Measurements from ENCODE around the gene TASP1. TPM values are rescaled to one million over a fixed set of nuclear protein-coding genes. Genes with fewer than 3 reads are reported as not detected.

TASP1 gene
- total RNA-seq, 3 donors from 2014 or later (not counting 1 experiment from before 2014, with no cell fraction given), result 15.5 to 22.3 (median 16.3) TPM

- H3K4me3 ChIP-seq (ENCODE audit: low read length), result no peak overlapping the region
- no peak overlapping the region for H3K27ac Mint-ChIP-seq
- H3K9me3 ChIP-seq (ENCODE audit: control insufficient read depth, insufficient read depth, low read length), result no peaks in the 10 kb centered on the region
- H3K4me3 Mint-ChIP-seq, result no peak overlapping the region
- DNase-seq, result no peak
- H3K9me3 Mint-ChIP-seq, result no peaks in the 10 kb centered on the region
- H3K36me3 ChIP-seq (ENCODE audit: control insufficient read depth, insufficient read depth, low read length), result no peaks in the 10 kb centered on the region
- intact Hi-C loops (cut with micrococcal nuclease), result no loop called here
- H3K4me1 Mint-ChIP-seq, result no peaks in the 10 kb centered on the region
- ATAC-seq, result no peak
- TF ChIP-seq CTCF (IDR thresholded peaks at IDR 0.05), result no peak
- H3K27me3 ChIP-seq (ENCODE audit: control insufficient read depth, insufficient read depth, low read length), result no peaks in the 10 kb centered on the region
- 94% methylated on average over 2 of the region's 2 CpGs for WGBS (ENCODE audit: insufficient coverage)
- no peaks in the 10 kb centered on the region for H3K27me3 Mint-ChIP-seq (ENCODE audit: low read depth in 2 of 2)
- no peaks in the 10 kb centered on the region for H3K36me3 Mint-ChIP-seq
- no peak overlapping the region for H3K27ac ChIP-seq (ENCODE audit: low read length)
- no peaks in the 10 kb centered on the region for H3K4me1 ChIP-seq (ENCODE audit: control insufficient read depth, insufficient read depth, low read length)
These were observed 176.8 kb downstream of the TASP1 start for GRCh38 chr20:13461849-13462458.

GRCh38 chr20:13458860-13459451, 179.8 kb downstream of the TASP1 start:
- 86% methylated on average over 3 of the region's 3 CpGs for WGBS (ENCODE audit: insufficient coverage)
- no peak overlapping the region for H3K4me3 ChIP-seq (ENCODE audit: low read length)
- no peaks in the 10 kb centered on the region for H3K27me3 Mint-ChIP-seq (ENCODE audit: low read depth in 2 of 2)
- no peak overlapping the region for H3K27ac Mint-ChIP-seq
- peak in 1 of 3 donors; percentile 70 for ATAC-seq
- intact Hi-C loops (cut with micrococcal nuclease), result no loop called here
- H3K27me3 ChIP-seq (ENCODE audit: control insufficient read depth, insufficient read depth, low read length), result no peaks in the 10 kb centered on the region
- H3K27ac ChIP-seq (ENCODE audit: low read length), result no peak overlapping the region
- H3K4me1 ChIP-seq (ENCODE audit: control insufficient read depth, insufficient read depth, low read length), result no peaks in the 10 kb centered on the region
- no peaks in the 10 kb centered on the region for H3K9me3 ChIP-seq (ENCODE audit: control insufficient read depth, insufficient read depth, low read length)
- no peaks in the 10 kb centered on the region for H3K4me1 Mint-ChIP-seq
- H3K4me3 Mint-ChIP-seq, result no peak overlapping the region
- H3K36me3 Mint-ChIP-seq, result no peaks in the 10 kb centered on the region
- TF ChIP-seq CTCF (IDR thresholded peaks at IDR 0.05), result peak; percentile 66
- H3K9me3 Mint-ChIP-seq, result no peaks in the 10 kb centered on the region
- no peaks in the 10 kb centered on the region for H3K36me3 ChIP-seq (ENCODE audit: control insufficient read depth, insufficient read depth, low read length)
- DNase-seq, result peak in 1 of 2 donors; percentile 40

DNA sequence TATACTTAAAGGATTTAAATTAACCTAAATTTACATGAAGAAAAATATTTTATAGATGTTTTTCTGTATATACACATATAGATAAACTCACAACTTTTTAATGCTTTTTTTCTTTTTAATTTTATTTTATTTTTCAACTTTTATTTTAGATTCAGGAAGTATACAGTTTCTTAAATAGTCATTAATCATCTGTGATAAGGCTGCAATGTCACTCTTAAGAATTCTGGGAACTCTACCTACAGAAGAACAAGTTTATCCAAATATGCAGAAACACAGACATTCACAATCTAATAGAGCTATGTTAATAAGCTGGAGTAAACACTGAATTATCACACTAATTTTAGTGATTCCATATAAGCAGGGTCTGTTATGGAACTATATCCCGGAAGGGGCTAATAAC, 181.2 kb downstream of the TASP1 start:
- H3K4me1 ChIP-seq (ENCODE audit: control insufficient read depth, insufficient read depth, low read length), result no peaks in the 10 kb centered on the region
- no CpG with 5 or more reads among the region's 1 CpG for WGBS (ENCODE audit: insufficient coverage)

More for the DNA sequence above, 181.2 kb downstream of the TASP1 start:
- H3K36me3 ChIP-seq (ENCODE audit: control insufficient read depth, insufficient read depth, low read length), result no peaks in the 10 kb centered on the region
- H3K27ac Mint-ChIP-seq, result no peak overlapping the region
- intact Hi-C loops (cut with micrococcal nuclease), result no loop called here
- no peak overlapping the region for H3K27ac ChIP-seq (ENCODE audit: low read length)
- H3K4me3 Mint-ChIP-seq, result no peak overlapping the region
- no peaks in the 10 kb centered on the region for H3K36me3 Mint-ChIP-seq
- H3K27me3 Mint-ChIP-seq (ENCODE audit: low read depth in 2 of 2), result no peaks in the 10 kb centered on the region
- H3K9me3 ChIP-seq (ENCODE audit: control insufficient read depth, insufficient read depth, low read length), result no peaks in the 10 kb centered on the region
- ATAC-seq (no peak), DNase-seq (no peak)
- H3K4me1 Mint-ChIP-seq, result no peaks in the 10 kb centered on the region
- H3K4me3 ChIP-seq (ENCODE audit: low read length), result no peak overlapping the region
- peaks cover 3 to 4% of the 10 kb centered on the region in 2 donors for H3K9me3 Mint-ChIP-seq
- no peak for TF ChIP-seq CTCF (IDR thresholded peaks at IDR 0.05)
- no peaks in the 10 kb centered on the region for H3K27me3 ChIP-seq (ENCODE audit: control insufficient read depth, insufficient read depth, low read length)

Measured in natural killer cell (primary cell).